Neuronal stem cell (in vitro differentiated cells): ENCODE data around the gene HGF.

Source experiments
- DNase-seq: peaks from one replicate; pipeline ENCODE4 v3.0.0-alpha.2; 2013; ENCODE audit warnings: low spot score
- H2AFZ ChIP-seq: one replicate; pipeline ENCODE4 v1.6.1; 2013; ENCODE audit warnings: mild to moderate bottlenecking, low read length, inconsistent platforms
- H2AK5ac ChIP-seq: 2 replicates; pipeline ENCODE4 v1.6.1; 2013; ENCODE audit warnings: low read depth, mild to moderate bottlenecking, inconsistent platforms, low read length, moderate library complexity, mixed read lengths
- H2BK120ac ChIP-seq: 2 replicates; pipeline ENCODE4 v1.6.1; 2013; ENCODE audit warnings: low read depth, mild to moderate bottlenecking, inconsistent platforms, low read length, moderate library complexity, mixed read lengths
- H2BK12ac ChIP-seq: one replicate; pipeline ENCODE4 v1.6.1; 2013; ENCODE audit warnings: low read length, inconsistent platforms
- H2BK15ac ChIP-seq: 2 replicates; pipeline ENCODE4 v1.6.1; 2013; ENCODE audit warnings: mild to moderate bottlenecking, low read length, inconsistent platforms, mixed read lengths
- H2BK5ac ChIP-seq: one replicate; pipeline ENCODE4 v1.6.1; 2013; ENCODE audit warnings: inconsistent platforms, mild to moderate bottlenecking, low read length, moderate library complexity
- H3K14ac ChIP-seq: one replicate; pipeline ENCODE4 v1.6.1; 2013; ENCODE audit warnings: low read length, inconsistent platforms
- H3K18ac ChIP-seq: 2 replicates; pipeline ENCODE4 v1.6.1; 2013; ENCODE audit warnings: low read length, inconsistent platforms
- H3K23ac ChIP-seq: 2 replicates; pipeline ENCODE4 v1.6.1; 2013; ENCODE audit warnings: low read depth, mild to moderate bottlenecking, mixed read lengths, low read length, inconsistent platforms; ENCODE audit not compliant: poor library complexity
- H3K27ac ChIP-seq: replicated peaks from 3 replicates; pipeline ENCODE4 v1.5.1; 2013; ENCODE audit warnings: low read length, inconsistent platforms
- H3K27me3 ChIP-seq, 3 experiments: 2 replicates each; pipeline ENCODE4 v1.6.1; 2013; ENCODE audit warnings: low read length in 3 of 3, mild to moderate bottlenecking in 2 of 3, inconsistent platforms in 1 of 3, low read depth in 1 of 3, mixed read lengths in 1 of 3, moderate library complexity in 1 of 3; ENCODE audit not compliant: control insufficient read depth in 3 of 3, insufficient read depth in 3 of 3
- H3K36me3 ChIP-seq, 2 donors: replicated peaks in 1 of 2; 2 replicates each; pipeline ENCODE4 v1.6.1; 2013; ENCODE audit warnings: low read length in 2 of 2; ENCODE audit not compliant: control insufficient read depth in 2 of 2, insufficient read depth in 2 of 2
- H3K4ac ChIP-seq: 2 replicates; pipeline ENCODE4 v1.6.1; 2013; ENCODE audit warnings: inconsistent platforms, mild to moderate bottlenecking, low read length, moderate library complexity
- H3K4me1 ChIP-seq, 2 donors: 1 replicate in 1 of 2; 2 replicates in 1 of 2; pipeline ENCODE4 v1.6.1; 2013; ENCODE audit warnings: low read length in 2 of 2, low read depth in 1 of 2; ENCODE audit not compliant: control insufficient read depth in 2 of 2, insufficient read depth in 1 of 2
- H3K4me2 ChIP-seq: one replicate; pipeline ENCODE4 v1.6.1; 2013; ENCODE audit warnings: mild to moderate bottlenecking, low read length, inconsistent platforms; ENCODE audit not compliant: insufficient read depth, poor library complexity, severe bottlenecking
- H3K4me3 ChIP-seq, 2 donors: 2 replicates each; pipeline ENCODE4 v1.5.1; 2013; ENCODE audit warnings: low read length in 2 of 2, mild to moderate bottlenecking in 2 of 2, inconsistent platforms in 1 of 2, moderate library complexity in 1 of 2
- H3K79me1 ChIP-seq: one replicate; pipeline ENCODE4 v1.6.1; 2013; ENCODE audit warnings: low read depth, mild to moderate bottlenecking, inconsistent platforms, low read length, moderate library complexity
- H3K9ac ChIP-seq: one replicate; pipeline ENCODE4 v1.6.1; 2013; ENCODE audit warnings: mild to moderate bottlenecking, low read depth, low read length, inconsistent platforms; ENCODE audit not compliant: poor library complexity
- H3K9me3 ChIP-seq, 2 donors: replicated peaks in 1 of 2; 2 replicates each; pipeline versions ENCODE3 to v1.6.1; 2013; ENCODE audit warnings: low read length in 2 of 2, mild to moderate bottlenecking in 2 of 2, inconsistent platforms in 1 of 2, low read depth in 1 of 2, mixed read lengths in 1 of 2, moderate library complexity in 1 of 2; ENCODE audit not compliant: control insufficient read depth in 2 of 2, insufficient read depth in 1 of 2
- H4K8ac ChIP-seq: one replicate; pipeline ENCODE4 v1.6.1; 2013; ENCODE audit warnings: low read depth, mild to moderate bottlenecking, inconsistent platforms, low read length, moderate library complexity
- H4K91ac ChIP-seq: one replicate; pipeline ENCODE4 v1.6.1; 2013; ENCODE audit warnings: low read length, low read depth, mild to moderate bottlenecking, inconsistent platforms; ENCODE audit not compliant: poor library complexity
- WGBS, 2 donors: extraction: QIAGEN DNeasy Blood & Tissue Kit; methylation state at CpG; one replicate each; pipeline ENCODE4 v1.1.7; 2013; ENCODE audit warnings: missing lambda C conversion rate in 2 of 2, mixed read lengths in 1 of 2; ENCODE audit not compliant: insufficient read length in 2 of 2, insufficient replicate concordance in 1 of 2; ENCODE audit errors: extremely low coverage in 2 of 2; 5-methylcytosine and 5-hydroxymethylcytosine counted together

The HGF gene

DNA sequence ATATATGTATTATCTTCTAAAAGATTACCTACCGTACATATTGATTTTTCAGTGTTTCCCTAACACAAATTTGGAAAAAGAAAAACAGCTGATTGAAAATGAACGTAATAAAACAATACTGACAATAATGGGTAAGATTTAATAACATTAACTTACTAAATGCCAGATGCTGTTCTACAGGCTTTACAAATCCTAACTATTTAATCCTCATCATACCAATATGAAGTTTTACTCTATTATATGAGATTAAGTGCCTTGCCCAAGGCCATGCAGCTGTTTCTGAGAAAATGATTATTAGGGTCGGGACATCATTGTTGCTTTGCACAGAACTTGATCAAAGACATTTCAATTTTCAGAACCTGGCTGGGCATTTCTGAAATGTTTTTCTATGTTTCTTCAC lies 104.6 kb downstream of the HGF start:
- H3K36me3 ChIP-seq, result no peaks in the 10 kb centered on the region
- H3K27me3 ChIP-seq, result no peaks in the 10 kb centered on the region
- no peak overlapping the region for H3K4ac ChIP-seq
- no CpG with 5 or more reads among the region's 3 CpGs for WGBS, 2 donors
- H3K79me1 ChIP-seq, result no peaks in the 10 kb centered on the region
- no peak overlapping the region for H2AK5ac ChIP-seq
- H2BK15ac ChIP-seq, result no peak overlapping the region
- H2BK120ac ChIP-seq, result no peak overlapping the region
- no peak overlapping the region for H3K14ac ChIP-seq
- H2BK5ac ChIP-seq, result no peak overlapping the region
- no peak overlapping the region for H2AFZ ChIP-seq
- no peak overlapping the region for H3K4me2 ChIP-seq
- H3K9ac ChIP-seq, result no peak overlapping the region
- no peak overlapping the region for H3K23ac ChIP-seq
- no peak overlapping the region for H3K27ac ChIP-seq
- no peak overlapping the region for H2BK12ac ChIP-seq
- H4K91ac ChIP-seq, result no peak overlapping the region
- no peak overlapping the region for H3K18ac ChIP-seq
- H3K4me3 ChIP-seq, result no peak overlapping the region
- H3K9me3 ChIP-seq, result peaks cover 0 to 3% of the 10 kb centered on the region in 2 donors
- H4K8ac ChIP-seq, result no peak overlapping the region
- peaks cover 0 to 1% of the 10 kb centered on the region in 2 donors for H3K4me1 ChIP-seq
- DNase-seq, result no peak

DNA sequence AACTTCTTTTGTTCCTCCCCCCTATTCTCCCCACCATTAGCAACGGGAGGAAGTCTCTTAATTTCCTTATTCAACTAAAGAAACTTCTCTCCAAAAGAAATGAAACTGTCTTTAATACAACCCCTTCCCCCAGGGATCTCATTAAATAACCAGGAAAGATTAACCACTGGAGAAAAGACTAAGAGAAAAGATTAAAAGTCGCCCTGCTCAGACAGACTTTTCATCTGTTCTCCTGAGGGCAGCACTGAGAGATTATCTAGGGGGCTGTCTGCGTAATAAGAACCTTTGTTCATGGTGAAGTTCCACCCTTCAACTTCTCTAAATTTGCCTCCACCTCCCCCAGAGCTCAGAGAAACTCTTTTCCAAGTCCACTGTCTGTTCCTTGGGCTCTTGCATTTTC lies 105.5 kb downstream of the HGF start:
- Histone ChIP-seq H3K4me2 (no peak overlapping the region), H3K36me3 (no peaks in the 10 kb centered on the region), H2BK15ac (no peak overlapping the region), H3K9ac (no peak overlapping the region), H2BK12ac (no peak overlapping the region), H2BK5ac (no peak overlapping the region), H3K4ac (no peak overlapping the region), H2BK120ac (no peak overlapping the region), H3K23ac (no peak overlapping the region), H4K8ac (no peak overlapping the region), H3K9me3 (peaks cover 3 to 7% of the 10 kb centered on the region in 2 donors), H3K79me1 (no peaks in the 10 kb centered on the region), H2AK5ac (no peak overlapping the region), H2AFZ (peak overlapping the region; percentile 24), H4K91ac (no peak overlapping the region), H3K4me3 (no peak overlapping the region), H3K14ac (no peak overlapping the region), H3K27ac (no peak overlapping the region), H3K18ac (no peak overlapping the region), H3K27me3 (no peaks in the 10 kb centered on the region), H3K4me1 (peaks cover 0 to 3% of the 10 kb centered on the region in 2 donors)
- no peak for DNase-seq
- no CpG with 5 or more reads among the region's 3 CpGs for WGBS, 2 donors

DNA sequence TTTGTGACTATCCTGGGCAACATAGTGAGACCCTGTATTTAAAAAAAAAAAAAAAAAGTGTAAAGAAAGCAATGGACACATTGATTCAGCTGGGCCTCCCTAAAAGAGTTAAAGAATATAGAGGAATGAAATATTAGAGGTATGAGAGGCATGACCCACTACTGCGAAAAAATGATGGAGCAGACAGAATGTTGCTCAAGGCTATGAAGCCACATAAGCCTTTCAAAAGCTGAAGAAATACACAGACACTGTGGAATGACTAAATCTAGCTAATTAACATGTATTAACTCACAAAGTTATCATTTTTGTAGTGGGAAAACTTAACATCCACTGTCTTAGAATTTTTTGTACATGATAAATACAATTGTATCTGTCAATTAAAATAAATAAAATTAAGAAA lies 107.3 kb downstream of the HGF start:
- H2BK12ac ChIP-seq, result no peak overlapping the region

DNA sequence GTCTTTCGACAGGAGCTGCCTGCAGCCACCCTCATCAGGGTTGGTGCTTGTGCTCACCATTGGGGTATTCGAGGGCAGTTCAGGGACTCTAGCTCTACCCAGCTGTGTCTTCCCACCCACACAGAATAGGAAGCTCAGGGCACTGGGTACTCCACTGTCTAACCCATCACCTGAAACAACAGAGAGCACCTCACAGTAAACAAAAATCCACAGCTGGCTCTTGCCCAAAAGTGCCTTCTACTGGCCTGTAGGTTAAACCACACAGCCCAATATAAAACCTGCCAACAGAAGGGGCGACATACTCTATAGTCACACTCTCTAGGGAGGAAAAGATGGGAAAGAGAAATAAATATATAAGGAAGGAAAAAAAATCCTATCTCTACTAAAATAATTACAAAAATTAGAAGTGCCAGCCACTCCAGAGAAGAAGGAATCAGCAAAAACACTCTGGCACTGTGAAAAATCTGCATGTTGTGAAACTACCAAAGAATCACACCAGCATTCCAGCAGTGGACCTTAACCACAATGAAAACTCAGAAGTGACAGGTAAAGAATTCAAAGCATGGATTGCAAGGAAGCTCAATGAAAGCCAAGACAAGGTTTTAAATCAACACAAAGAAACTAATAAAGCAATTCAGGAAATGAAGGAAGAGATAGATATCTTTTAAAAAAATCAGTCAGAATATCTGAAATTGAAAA lies 110.0 kb downstream of the HGF start:
- Histone ChIP-seq H3K14ac (no peak overlapping the region), H3K4ac (no peak overlapping the region), H4K8ac (no peak overlapping the region), H2AFZ (no peak overlapping the region), H3K23ac (no peak overlapping the region), H3K27ac (no peak overlapping the region), H3K27me3 (no peaks in the 10 kb centered on the region), H3K18ac (peak overlapping the region; percentile 17), H3K4me2 (no peak overlapping the region), H3K4me1 (peaks cover 0 to 3% of the 10 kb centered on the region in 2 donors), H2BK5ac (no peak overlapping the region), H2BK120ac (no peak overlapping the region), H2BK12ac (no peak overlapping the region), H2AK5ac (no peak overlapping the region), H3K4me3 (no peak overlapping the region), H3K9me3 (peaks cover 4 to 11% of the 10 kb centered on the region in 2 donors), H4K91ac (no peak overlapping the region), H3K9ac (no peak overlapping the region), H3K79me1 (no peaks in the 10 kb centered on the region), H2BK15ac (no peak overlapping the region), H3K36me3 (no peaks in the 10 kb centered on the region)
- no CpG with 5 or more reads among the region's 3 CpGs for WGBS, 2 donors
- DNase-seq, result no peak

More for the DNA sequence above, 107.3 kb downstream of the HGF start:
- no peak overlapping the region for H3K14ac ChIP-seq
- no peak for DNase-seq
- H2AK5ac ChIP-seq, result no peak overlapping the region
- no peak overlapping the region for H3K4me3 ChIP-seq
- no peak overlapping the region for H3K4me2 ChIP-seq
- no peak overlapping the region for H3K18ac ChIP-seq
- no CpG with 5 or more reads among the region's 1 CpG for WGBS, 2 donors
- no peak overlapping the region for H3K23ac ChIP-seq
- H3K27me3 ChIP-seq, result no peaks in the 10 kb centered on the region
- no peak overlapping the region for H4K91ac ChIP-seq
- no peaks in the 10 kb centered on the region for H3K79me1 ChIP-seq
- H3K27ac ChIP-seq, result no peak overlapping the region
- no peak overlapping the region for H2BK5ac ChIP-seq
- H3K9me3 ChIP-seq, result peaks cover 4 to 11% of the 10 kb centered on the region in 2 donors
- no peak overlapping the region for H2AFZ ChIP-seq
- no peak overlapping the region for H3K4ac ChIP-seq
- no peak overlapping the region for H4K8ac ChIP-seq
- peaks cover 0 to 3% of the 10 kb centered on the region in 2 donors for H3K4me1 ChIP-seq
- H2BK120ac ChIP-seq, result no peak overlapping the region
- H3K9ac ChIP-seq, result no peak overlapping the region
- H3K36me3 ChIP-seq, result no peaks in the 10 kb centered on the region
- no peak overlapping the region for H2BK15ac ChIP-seq
